Gastrocnemius medialis (tissue), 4 donors: ENCODE results near the gene REX1BD. TPM values are rescaled to one million over a fixed set of nuclear protein-coding genes. Genes with fewer than 3 reads are reported as not detected.

ENCODE experiments used
- ATAC-seq, 2 donors: fragments of 150-250 bp; one replicate each; pipeline ENCODE4 v1.9.1; 2016
- DNase-seq, 2 donors: peaks; one replicate each; pipeline ENCODE4 v3.0.0-alpha.2; 2019
- H3K27ac ChIP-seq, 4 donors: fragments of 200-600 bp; sonication (generic); 1 replicate in 1 of 4; 2 replicates in 3 of 4; pipeline ENCODE4 v1.5.1; 2016 to 2018; ENCODE audit warnings: mild to moderate bottlenecking in 2 of 4, moderate library complexity in 1 of 4
- H3K27me3 ChIP-seq, 3 donors: fragments of 200-600 bp; sonication (generic) in 2 of 3; 1 replicate in 1 of 3; 2 replicates in 2 of 3; pipeline versions ENCODE4 v1.5.1 to v1.6.0; 2016 to 2019; ENCODE audit warnings: mild to moderate bottlenecking in 1 of 3, moderate library complexity in 1 of 3
- H3K36me3 ChIP-seq, 2 donors: fragments of 200-600 bp; sonication (generic) in 1 of 2; one replicate each; pipeline ENCODE4 v1.5.1; 2017 to 2018
- H3K4me1 ChIP-seq, 2 donors: fragments of 200-600 bp; sonication (generic) in 1 of 2; one replicate each; pipeline ENCODE4 v1.5.1; 2016 to 2017; ENCODE audit warnings: mild to moderate bottlenecking in 2 of 2
- H3K4me3 ChIP-seq, 4 donors: fragments of 200-600 bp; sonication (generic) in 3 of 4; 1 replicate in 1 of 4; 2 replicates in 3 of 4; pipeline ENCODE4 v1.5.1; 2016 to 2019; ENCODE audit warnings: mild to moderate bottlenecking in 2 of 4
- H3K9me3 ChIP-seq, 3 donors: fragments of 200-600 bp; sonication (generic) in 2 of 3; 1 replicate in 1 of 3; 2 replicates in 2 of 3; pipeline ENCODE4 v1.5.1; 2016 to 2019
- CTCF ChIP-seq, 5 experiments: fragments of 450-650 bp in 3 of 5; fragments of 200-600 bp in 2 of 5; sonication (generic) in 2 of 5; IDR thresholded peaks in 4 of 5; conservative IDR thresholded peaks in 1 of 5; 1 replicate in 4 of 5; 2 replicates in 1 of 5; pipeline ENCODE4 v1.5.1; 2016 to 2019; ENCODE audit warnings: antibody characterized with exemption in 5 of 5, mild to moderate bottlenecking in 3 of 5, moderate library complexity in 3 of 5
- POLR2A ChIP-seq, 2 donors: fragments of 450-650 bp; IDR thresholded peaks; one replicate each; pipeline ENCODE4 v1.6.1; 2017; ENCODE audit warnings: antibody characterized with exemption in 2 of 2, mild to moderate bottlenecking in 2 of 2, moderate library complexity in 2 of 2
- in situ Hi-C, 4 donors: fragments of 200-750 bp; cut with MboI; loops; one replicate each; pipeline versions ENCODE4 v1.15.0 to v1.8.0; 2017; ENCODE audit warnings: low sequenced_read_pairs in 4 of 4
- intact Hi-C: fragments of 100-400 bp; cut with DNase I; formaldehyde crosslinking; loops from one replicate; pipeline ENCODE4 v1.15.1; 2023; ENCODE audit warnings: low total_unique reads
- total RNA-seq, 4 donors: library from RNA; depleted of rRNA; stranded (reverse); fragments of >200 nt; gene quantifications; one replicate each; pipeline versions ENCODE4 v1.1.0 to v1.2.3, GENCODE V29; 2016

Gene REX1BD
- total RNA-seq, 4 donors from 2014 or later = 163 to 337 (median 187) TPM

GRCh38 chr19:18603255-18603957 is 14.8 kb downstream of the REX1BD start:
- no peaks in the 10 kb centered on the region for H3K36me3 ChIP-seq
- peaks cover 5 to 20% of the 10 kb centered on the region in 2 donors for H3K4me1 ChIP-seq
- peak overlapping the region in 3 of 4 donors; percentile 5 to 6 (median 5) for H3K4me3 ChIP-seq
- intact Hi-C loops (no loop called here), in situ Hi-C loops (no loop called here)
- ATAC-seq (peak in 1 of 2 donors; percentile 20), DNase-seq (no peak)
- peaks cover 34 to 37% (median 35%) of the 10 kb centered on the region in 3 donors for H3K27me3 ChIP-seq
- H3K27ac ChIP-seq = peak overlapping the region in 2 of 4 donors; percentile 5 to 44
- TF ChIP-seq POLR2A (IDR thresholded peaks at IDR 0.05) = no peak
- TF ChIP-seq CTCF (IDR thresholded peaks at IDR 0.05 in 4 of 5, conservative IDR thresholded peaks at IDR 0.05 in 1 of 5) = peak in 1 of 5 experiments; percentile 28
- no peaks in the 10 kb centered on the region for H3K9me3 ChIP-seq

- Histone ChIP-seq H3K4me3 (peak overlapping the region in 3 of 4 donors; percentile 5 to 35 (median 6)), H3K4me1 (peaks cover 5 to 20% of the 10 kb centered on the region in 2 donors), H3K36me3 (no peaks in the 10 kb centered on the region), H3K9me3 (no peaks in the 10 kb centered on the region), H3K27me3 (peaks cover 42 to 45% (median 43%) of the 10 kb centered on the region in 3 donors), H3K27ac (peak overlapping the region in 3 of 4 donors; percentile 5 to 44 (median 38))
- ATAC-seq (no peak), DNase-seq (no peak)
- in situ Hi-C loops = no loop called here
- TF ChIP-seq CTCF (IDR thresholded peaks at IDR 0.05 in 4 of 5, conservative IDR thresholded peaks at IDR 0.05 in 1 of 5) (no peak), POLR2A (IDR thresholded peaks at IDR 0.05) (no peak)
- intact Hi-C loops = no loop called here
Observed at GRCh38 chr19:18603958-18604819, 15.6 kb downstream of the REX1BD start.

GRCh38 chr19:18604820-18605159 is 16.2 kb downstream of the REX1BD start:
- TF ChIP-seq CTCF (IDR thresholded peaks at IDR 0.05 in 4 of 5, conservative IDR thresholded peaks at IDR 0.05 in 1 of 5) (no peak), POLR2A (IDR thresholded peaks at IDR 0.05) (no peak)
- peaks cover 5 to 20% of the 10 kb centered on the region in 2 donors for H3K4me1 ChIP-seq
- intact Hi-C loops = no loop called here
- ATAC-seq (no peak), DNase-seq (no peak)
- no peaks in the 10 kb centered on the region for H3K9me3 ChIP-seq
- no peaks in the 10 kb centered on the region for H3K36me3 ChIP-seq
- in situ Hi-C loops = no loop called here
- H3K27ac ChIP-seq = peak overlapping the region in 2 of 4 donors; percentile 29 to 38
- peaks cover 48 to 51% (median 49%) of the 10 kb centered on the region in 3 donors for H3K27me3 ChIP-seq
- peak overlapping the region in 2 of 4 donors; percentile 13 to 35 for H3K4me3 ChIP-seq

GRCh38 chr19:18605196-18605545 is 16.6 kb downstream of the REX1BD start:
- DNase-seq (no peak), ATAC-seq (no peak)
- Histone ChIP-seq H3K9me3 (no peaks in the 10 kb centered on the region), H3K36me3 (no peaks in the 10 kb centered on the region), H3K27ac (peak overlapping the region in 2 of 4 donors; percentile 31 to 38), H3K4me1 (peaks cover 5 to 20% of the 10 kb centered on the region in 2 donors), H3K27me3 (peaks cover 51 to 55% (median 53%) of the 10 kb centered on the region in 3 donors), H3K4me3 (peak overlapping the region in 2 of 4 donors; percentile 13 to 35)
- TF ChIP-seq CTCF (IDR thresholded peaks at IDR 0.05 in 4 of 5, conservative IDR thresholded peaks at IDR 0.05 in 1 of 5) = no peak
- no peak for TF ChIP-seq POLR2A (IDR thresholded peaks at IDR 0.05)
- intact Hi-C loops = no loop called here
- in situ Hi-C loops = no loop called here
